Measurements from ENCODE around the gene KLRB1.

DNA sequence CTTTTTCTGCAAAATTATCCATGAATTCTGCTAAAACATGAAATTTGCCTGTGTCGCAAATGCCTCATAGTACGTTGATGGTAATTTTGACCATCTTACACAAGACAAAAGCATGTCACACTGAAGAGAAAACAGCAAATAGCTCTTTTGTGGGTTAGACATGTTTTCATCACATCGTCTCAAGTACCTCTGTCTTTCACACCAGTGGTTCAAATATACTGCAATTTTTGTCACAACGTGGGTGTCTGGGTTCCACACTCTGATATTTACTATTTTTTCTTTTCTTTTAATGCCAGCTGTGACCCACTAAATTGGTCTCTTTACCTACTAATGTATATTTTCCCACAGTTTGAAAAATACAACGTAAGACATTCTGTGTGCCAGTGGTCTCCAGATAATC is 10.4 kb downstream of the KLRB1 start:
- TF ChIP-seq, protein P1, sequence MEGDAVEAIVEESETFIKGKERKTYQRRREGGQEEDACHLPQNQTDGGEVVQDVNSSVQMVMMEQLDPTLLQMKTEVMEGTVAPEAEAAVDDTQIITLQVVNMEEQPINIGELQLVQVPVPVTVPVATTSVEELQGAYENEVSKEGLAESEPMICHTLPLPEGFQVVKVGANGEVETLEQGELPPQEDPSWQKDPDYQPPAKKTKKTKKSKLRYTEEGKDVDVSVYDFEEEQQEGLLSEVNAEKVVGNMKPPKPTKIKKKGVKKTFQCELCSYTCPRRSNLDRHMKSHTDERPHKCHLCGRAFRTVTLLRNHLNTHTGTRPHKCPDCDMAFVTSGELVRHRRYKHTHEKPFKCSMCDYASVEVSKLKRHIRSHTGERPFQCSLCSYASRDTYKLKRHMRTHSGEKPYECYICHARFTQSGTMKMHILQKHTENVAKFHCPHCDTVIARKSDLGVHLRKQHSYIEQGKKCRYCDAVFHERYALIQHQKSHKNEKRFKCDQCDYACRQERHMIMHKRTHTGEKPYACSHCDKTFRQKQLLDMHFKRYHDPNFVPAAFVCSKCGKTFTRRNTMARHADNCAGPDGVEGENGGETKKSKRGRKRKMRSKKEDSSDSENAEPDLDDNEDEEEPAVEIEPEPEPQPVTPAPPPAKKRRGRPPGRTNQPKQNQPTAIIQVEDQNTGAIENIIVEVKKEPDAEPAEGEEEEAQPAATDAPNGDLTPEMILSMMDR (IDR thresholded peaks at IDR 0.05; ENCODE audit: insufficient read depth, low read length), result no peak
- no peak for TF ChIP-seq GABPA (IDR thresholded peaks at IDR 0.05; ENCODE audit: low read depth)
- TF ChIP-seq POLR2AphosphoS5 (IDR thresholded peaks at IDR 0.05; ENCODE audit: low read depth), result no peak
- TF ChIP-seq, protein P2, sequence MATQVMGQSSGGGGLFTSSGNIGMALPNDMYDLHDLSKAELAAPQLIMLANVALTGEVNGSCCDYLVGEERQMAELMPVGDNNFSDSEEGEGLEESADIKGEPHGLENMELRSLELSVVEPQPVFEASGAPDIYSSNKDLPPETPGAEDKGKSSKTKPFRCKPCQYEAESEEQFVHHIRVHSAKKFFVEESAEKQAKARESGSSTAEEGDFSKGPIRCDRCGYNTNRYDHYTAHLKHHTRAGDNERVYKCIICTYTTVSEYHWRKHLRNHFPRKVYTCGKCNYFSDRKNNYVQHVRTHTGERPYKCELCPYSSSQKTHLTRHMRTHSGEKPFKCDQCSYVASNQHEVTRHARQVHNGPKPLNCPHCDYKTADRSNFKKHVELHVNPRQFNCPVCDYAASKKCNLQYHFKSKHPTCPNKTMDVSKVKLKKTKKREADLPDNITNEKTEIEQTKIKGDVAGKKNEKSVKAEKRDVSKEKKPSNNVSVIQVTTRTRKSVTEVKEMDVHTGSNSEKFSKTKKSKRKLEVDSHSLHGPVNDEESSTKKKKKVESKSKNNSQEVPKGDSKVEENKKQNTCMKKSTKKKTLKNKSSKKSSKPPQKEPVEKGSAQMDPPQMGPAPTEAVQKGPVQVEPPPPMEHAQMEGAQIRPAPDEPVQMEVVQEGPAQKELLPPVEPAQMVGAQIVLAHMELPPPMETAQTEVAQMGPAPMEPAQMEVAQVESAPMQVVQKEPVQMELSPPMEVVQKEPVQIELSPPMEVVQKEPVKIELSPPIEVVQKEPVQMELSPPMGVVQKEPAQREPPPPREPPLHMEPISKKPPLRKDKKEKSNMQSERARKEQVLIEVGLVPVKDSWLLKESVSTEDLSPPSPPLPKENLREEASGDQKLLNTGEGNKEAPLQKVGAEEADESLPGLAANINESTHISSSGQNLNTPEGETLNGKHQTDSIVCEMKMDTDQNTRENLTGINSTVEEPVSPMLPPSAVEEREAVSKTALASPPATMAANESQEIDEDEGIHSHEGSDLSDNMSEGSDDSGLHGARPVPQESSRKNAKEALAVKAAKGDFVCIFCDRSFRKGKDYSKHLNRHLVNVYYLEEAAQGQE (IDR thresholded peaks at IDR 0.05; ENCODE audit: insufficient replicate concordance, low read depth), result no peak

Measured in HL-60 (cell line).